Fibroblast of the aortic adventitia (primary cell): ENCODE data around the gene IFIT3. TPM values are rescaled to one million over a fixed set of nuclear protein-coding genes. Genes with fewer than 3 reads are reported as not detected.
"Not testable (repeated sequence)": the region's sequence is repeated elsewhere in the genome, so short reads cannot be mapped to it uniquely, and the experiment has no call there.

ENCODE experiments used
- DNase-seq: peaks from one replicate; pipeline ENCODE4 v3.0.0-alpha.2; 2010; ENCODE audit warnings: low read depth
- H3K4me3 ChIP-seq: 2 replicates; pipeline ENCODE4 v1.5.1; 2011; ENCODE audit warnings: low read depth, mild to moderate bottlenecking, control low read depth, low read length, moderate library complexity
- CTCF ChIP-seq: IDR thresholded peaks from 2 replicates; pipeline ENCODE4 v1.5.1; 2011; ENCODE audit warnings: mild to moderate bottlenecking, low read length, control low read depth, inconsistent platforms; ENCODE audit not compliant: insufficient read depth
- total RNA-seq: library from RNA; depleted of rRNA; stranded (reverse); fragments of >200 nt; gene quantifications from 2 replicates; pipeline ENCODE4 v1.2.3, GENCODE V29; 2012; ENCODE audit warnings: low replicate concordance

The IFIT3 gene
- total RNA-seq, 1 donor = 23.1 TPM

GRCh38 chr10:89345367-89346000 lies 17.7 kb downstream of the IFIT3 start:
- no peak overlapping the region for H3K4me3 ChIP-seq
- no peak for TF ChIP-seq CTCF

GRCh38 chr10:89346405-89347254 lies 18.8 kb downstream of the IFIT3 start:
- peak; percentile 74 for DNase-seq

More at GRCh38 chr10:89345367-89346000, 17.7 kb downstream of the IFIT3 start:
- DNase-seq = no peak

GRCh38 chr10:89347701-89348457 lies 20.1 kb downstream of the IFIT3 start:
- TF ChIP-seq CTCF = no peak
- no peak for DNase-seq
- no peak overlapping the region for H3K4me3 ChIP-seq

More at GRCh38 chr10:89346405-89347254, 18.8 kb downstream of the IFIT3 start:
- no peak for TF ChIP-seq CTCF
- H3K4me3 ChIP-seq = no peak overlapping the region

GRCh38 chr10:89348481-89348880 lies 20.7 kb downstream of the IFIT3 start:
- DNase-seq = no peak
- TF ChIP-seq CTCF = no peak
- no peak overlapping the region for H3K4me3 ChIP-seq

GRCh38 chr10:89348975-89349374 lies 21.2 kb downstream of the IFIT3 start:
- no peak overlapping the region for H3K4me3 ChIP-seq
- no peak for DNase-seq
- TF ChIP-seq CTCF = no peak

- not testable (repeated sequence) for H3K4me3 ChIP-seq
- peak; percentile 64 for DNase-seq
Observed at GRCh38 chr10:89350631-89351315, 23.0 kb downstream of the IFIT3 start.
